ENCODE data around the gene VARS2. TPM values are rescaled to one million over a fixed set of nuclear protein-coding genes. Genes with fewer than 3 reads are reported as not detected.
"Not testable (repeated sequence)": the region's sequence is repeated elsewhere in the genome, so short reads cannot be mapped to it uniquely, and the experiment has no call there.

The VARS2 gene
- total and polyA plus RNA-seq, 9 of the 15 experiments (the other 6 are each of a cell fraction or from before 2014, with no cell fraction given), result 1.6 to 53.6 (median 29.9) TPM

DNA sequence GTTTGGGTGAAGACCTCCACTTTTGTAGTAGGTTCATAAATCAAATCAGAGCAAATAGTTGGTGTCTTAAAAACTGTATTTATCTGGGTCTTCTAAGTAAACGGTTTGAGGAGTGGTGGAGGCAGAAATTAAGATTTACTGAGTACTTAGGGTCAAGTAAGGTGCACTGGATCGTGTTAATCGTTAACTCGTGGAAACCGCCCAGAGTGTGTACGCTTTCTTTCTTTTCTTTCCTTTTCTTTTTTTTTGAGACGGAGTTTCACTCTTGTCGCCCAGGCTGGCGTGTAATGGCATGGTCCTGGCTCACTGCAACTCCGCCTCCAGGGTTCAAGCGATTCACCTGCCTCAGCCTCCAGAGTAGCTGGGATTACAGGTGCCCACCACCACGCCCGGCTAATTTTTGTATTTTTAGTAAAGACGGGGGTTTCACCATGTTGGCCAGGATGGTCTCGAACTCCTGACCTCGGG, 6.7 kb upstream of the VARS2 start:
- CTCF ChIA-PET (ENCODE audit: low intra/inter-chr PET ratio); DNase-seq (ENCODE audit: extremely low read depth in 1 of 4, low spot score in 3 of 4); H3K9me3 ChIP-seq (replicated peaks; ENCODE audit: control insufficient read depth, insufficient read depth, low read depth, low read length); ATAC-seq; H4K20me1 ChIP-seq (replicated peaks; ENCODE audit: control insufficient read depth, insufficient read depth, low read length); H3K9me1 ChIP-seq (ENCODE audit: control insufficient read depth, insufficient read depth, low read length); FAIRE-seq; intact Hi-C loops (cut with micrococcal nuclease); H3K27me3 ChIP-seq (ENCODE audit: control insufficient read depth in 2 of 2, insufficient read depth in 2 of 2, low read length in 2 of 2); in situ Hi-C loops (cut with MboI): not testable (repeated sequence)
- Histone ChIP-seq H3K36me3 (ENCODE audit: control insufficient read depth, insufficient read depth, low read length) (peaks cover 32% of the 10 kb centered on the region), H3K4me1 (replicated peaks in 1 of 2; ENCODE audit: control insufficient read depth in 2 of 2, insufficient read depth in 2 of 2, low read length in 2 of 2) (peaks cover 5 to 13% of the 10 kb centered on the region in 2 experiments; a peak in 4 of 5 replicates), H3K27ac (ENCODE audit: extremely low read depth, low read depth, low read length) (peak overlapping the region; percentile 71), H3K4me2 (ENCODE audit: insufficient read depth, low read length) (peak overlapping the region; percentile 98), H3K79me2 (ENCODE audit: control insufficient read depth, insufficient read depth, low read length) (peaks cover 15% of the 10 kb centered on the region), H3K4me3 (peak overlapping the region; percentile 76), H3K9ac (ENCODE audit: insufficient read depth in 1 of 2, low read depth in 2 of 2, low read length in 2 of 2) (peak overlapping the region; percentile 88 to 92), H2AFZ (ENCODE audit: low read depth, low read length) (peak overlapping the region; percentile 97)
- POLR2A ChIA-PET, result interaction anchor here (0.5 to 2.5 kb wide), 15 partner anchors 8 to 191 kb away, joined by 3 to 17 read pairs (median 4); no protein-coding TSS in a partner anchor
- TSS peak; percentile 88 for BruUV-seq (replicated peaks)
- TF ChIP-seq CEBPB (tag; IDR thresholded peaks at IDR 0.05), result peak; percentile 52
- 0 out of 2 replicates have a peak, but pooled peaks have one; percentile 59 for TF ChIP-seq GTF2A2 (tag; IDR thresholded peaks at IDR 0.05)
- peak in 1 of 2 experiments; percentile 70; a peak in 1 of 4 replicates for TF ChIP-seq FOXA3 (CRISPR knock-in tag; conservative IDR thresholded peaks at IDR 0.05 in 1 of 2, IDR thresholded peaks at IDR 0.05 in 1 of 2)
- TF ChIP-seq E2F3 (CRISPR knock-in tag; IDR thresholded peaks at IDR 0.05), result peak; percentile 5; the same call in 1 of the 2 replicates
- TF ChIP-seq CHD1 (IDR thresholded peaks at IDR 0.05; ENCODE audit: low read length), result peak; percentile 6
- TF ChIP-seq, protein P1, sequence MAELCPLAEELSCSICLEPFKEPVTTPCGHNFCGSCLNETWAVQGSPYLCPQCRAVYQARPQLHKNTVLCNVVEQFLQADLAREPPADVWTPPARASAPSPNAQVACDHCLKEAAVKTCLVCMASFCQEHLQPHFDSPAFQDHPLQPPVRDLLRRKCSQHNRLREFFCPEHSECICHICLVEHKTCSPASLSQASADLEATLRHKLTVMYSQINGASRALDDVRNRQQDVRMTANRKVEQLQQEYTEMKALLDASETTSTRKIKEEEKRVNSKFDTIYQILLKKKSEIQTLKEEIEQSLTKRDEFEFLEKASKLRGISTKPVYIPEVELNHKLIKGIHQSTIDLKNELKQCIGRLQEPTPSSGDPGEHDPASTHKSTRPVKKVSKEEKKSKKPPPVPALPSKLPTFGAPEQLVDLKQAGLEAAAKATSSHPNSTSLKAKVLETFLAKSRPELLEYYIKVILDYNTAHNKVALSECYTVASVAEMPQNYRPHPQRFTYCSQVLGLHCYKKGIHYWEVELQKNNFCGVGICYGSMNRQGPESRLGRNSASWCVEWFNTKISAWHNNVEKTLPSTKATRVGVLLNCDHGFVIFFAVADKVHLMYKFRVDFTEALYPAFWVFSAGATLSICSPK (IDR thresholded peaks at IDR 0.05; ENCODE audit: borderline replicate concordance), result peak; percentile 87; the same call in 1 of the 2 replicates
- 0 out of 2 replicates have a peak, but pooled peaks have one; percentile 8 for TF ChIP-seq PHB2 (IDR thresholded peaks at IDR 0.05; ENCODE audit: low read depth)
- peak; percentile 9; the same call in 1 of the 2 replicates for TF ChIP-seq CEBPG (CRISPR knock-in tag; IDR thresholded peaks at IDR 0.05)
- TF ChIP-seq CEBPG (tag; conservative IDR thresholded peaks at IDR 0.05 in 1 of 2, IDR thresholded peaks at IDR 0.05 in 1 of 2), result peak in 1 of 2 experiments; percentile 5; a peak in 1 of 4 replicates
- TF ChIP-seq BACH1 (tag; IDR thresholded peaks at IDR 0.05), result 0 out of 2 replicates have a peak, but pooled peaks have one; percentile 16
- TF ChIP-seq, protein P2, sequence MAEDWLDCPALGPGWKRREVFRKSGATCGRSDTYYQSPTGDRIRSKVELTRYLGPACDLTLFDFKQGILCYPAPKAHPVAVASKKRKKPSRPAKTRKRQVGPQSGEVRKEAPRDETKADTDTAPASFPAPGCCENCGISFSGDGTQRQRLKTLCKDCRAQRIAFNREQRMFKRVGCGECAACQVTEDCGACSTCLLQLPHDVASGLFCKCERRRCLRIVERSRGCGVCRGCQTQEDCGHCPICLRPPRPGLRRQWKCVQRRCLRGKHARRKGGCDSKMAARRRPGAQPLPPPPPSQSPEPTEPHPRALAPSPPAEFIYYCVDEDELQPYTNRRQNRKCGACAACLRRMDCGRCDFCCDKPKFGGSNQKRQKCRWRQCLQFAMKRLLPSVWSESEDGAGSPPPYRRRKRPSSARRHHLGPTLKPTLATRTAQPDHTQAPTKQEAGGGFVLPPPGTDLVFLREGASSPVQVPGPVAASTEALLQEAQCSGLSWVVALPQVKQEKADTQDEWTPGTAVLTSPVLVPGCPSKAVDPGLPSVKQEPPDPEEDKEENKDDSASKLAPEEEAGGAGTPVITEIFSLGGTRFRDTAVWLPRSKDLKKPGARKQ (CRISPR knock-in tag; IDR thresholded peaks at IDR 0.05), result 0 out of 2 replicates have a peak, but pooled peaks have one; percentile 18
- TF ChIP-seq MTA2 (IDR thresholded peaks at IDR 0.05; ENCODE audit: low read depth), result 0 out of 2 replicates have a peak, but pooled peaks have one; percentile 7
- 0 out of 2 replicates have a peak, but pooled peaks have one; percentile 36 for TF ChIP-seq MTF1 (CRISPR knock-in tag; IDR thresholded peaks at IDR 0.05; ENCODE audit: borderline replicate concordance)
- TF ChIP-seq ELF1 (tag; IDR thresholded peaks at IDR 0.05), result 0 out of 2 replicates have a peak, but pooled peaks have one; percentile 11
- TF ChIP-seq, protein P3, sequence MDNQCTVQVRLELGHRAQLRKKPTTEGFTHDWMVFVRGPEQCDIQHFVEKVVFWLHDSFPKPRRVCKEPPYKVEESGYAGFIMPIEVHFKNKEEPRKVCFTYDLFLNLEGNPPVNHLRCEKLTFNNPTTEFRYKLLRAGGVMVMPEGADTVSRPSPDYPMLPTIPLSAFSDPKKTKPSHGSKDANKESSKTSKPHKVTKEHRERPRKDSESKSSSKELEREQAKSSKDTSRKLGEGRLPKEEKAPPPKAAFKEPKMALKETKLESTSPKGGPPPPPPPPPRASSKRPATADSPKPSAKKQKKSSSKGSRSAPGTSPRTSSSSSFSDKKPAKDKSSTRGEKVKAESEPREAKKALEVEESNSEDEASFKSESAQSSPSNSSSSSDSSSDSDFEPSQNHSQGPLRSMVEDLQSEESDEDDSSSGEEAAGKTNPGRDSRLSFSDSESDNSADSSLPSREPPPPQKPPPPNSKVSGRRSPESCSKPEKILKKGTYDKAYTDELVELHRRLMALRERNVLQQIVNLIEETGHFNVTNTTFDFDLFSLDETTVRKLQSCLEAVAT (IDR thresholded peaks at IDR 0.05), result peak; percentile 50 to 80; a peak in 3 of 4 replicates
- WGBS (ENCODE audit: insufficient coverage, low coverage, missing lambda C conversion rate), result 39% methylated on average over 16 of the region's 16 CpGs

Data from K562 (cell line).